Smooth muscle cell (in vitro differentiated cells): Measurements from ENCODE around the gene CRLF2. TPM values are rescaled to one million over a fixed set of nuclear protein-coding genes. Genes with fewer than 3 reads are reported as not detected.
"Not testable (repeated sequence)": the region's sequence is repeated elsewhere in the genome, so short reads cannot be mapped to it uniquely, and the experiment has no call there.

Experiments used
- DNase-seq: peaks from one replicate; lab custom pipeline; 2025; ENCODE audit not compliant: unreplicated experiment; lab: John Stamatoyannopoulos, UW
- H2AFZ ChIP-seq: fragments of 200-600 bp; sonication (generic); 2 replicates; pipeline ENCODE4 v1.6.0; 2016; ENCODE audit warnings: antibody characterized with exemption, low read depth, mild to moderate bottlenecking
- H3F3A ChIP-seq: fragments of 200-600 bp; sonication (generic); 2 replicates; pipeline ENCODE4 v1.6.0; 2017; ENCODE audit warnings: antibody characterized with exemption, low read depth
- H3K27ac ChIP-seq: fragments of 200-600 bp; sonication (generic); 2 replicates; pipeline ENCODE4 v1.5.1; 2016; ENCODE audit warnings: low read depth, mild to moderate bottlenecking
- H3K27me3 ChIP-seq: fragments of 200-600 bp; sonication (generic); 2 replicates; pipeline ENCODE4 v1.6.1; 2016; ENCODE audit warnings: low read depth, mild to moderate bottlenecking
- H3K36me3 ChIP-seq: fragments of 200-600 bp; sonication (generic); 2 replicates; pipeline ENCODE4 v1.5.1; 2016; ENCODE audit warnings: low read depth
- H3K4me1 ChIP-seq: fragments of 200-600 bp; sonication (generic); 2 replicates; pipeline ENCODE4 v1.5.1; 2016; ENCODE audit warnings: low read depth
- H3K4me2 ChIP-seq: fragments of 200-600 bp; sonication (generic); 2 replicates; pipeline ENCODE4 v1.6.0; 2016; ENCODE audit warnings: mild to moderate bottlenecking
- H3K4me3 ChIP-seq: fragments of 200-600 bp; sonication (generic); 2 replicates; pipeline ENCODE4 v1.5.1; 2016; ENCODE audit warnings: mild to moderate bottlenecking
- H3K79me2 ChIP-seq: fragments of 200-600 bp; sonication (generic); 2 replicates; pipeline ENCODE4 v1.6.0; 2016; ENCODE audit warnings: low read depth, mild to moderate bottlenecking
- H3K9ac ChIP-seq: fragments of 200-600 bp; sonication (generic); 2 replicates; pipeline ENCODE4 v1.6.0; 2016; ENCODE audit warnings: low read depth
- H3K9me3 ChIP-seq: fragments of 200-600 bp; sonication (generic); replicated peaks from 2 replicates; pipeline ENCODE4 v1.5.1; 2016; ENCODE audit warnings: low read depth
- H4K20me1 ChIP-seq: fragments of 200-600 bp; sonication (generic); 2 replicates; pipeline ENCODE4 v1.6.0; 2016; ENCODE audit warnings: low read depth
- WGBS: methylation state at CpG from one replicate; pipeline ENCODE4 v1.1.7; 2016; ENCODE audit warnings: low lambda C conversion rate; 5-methylcytosine and 5-hydroxymethylcytosine counted together
- polyA plus RNA-seq: library from polyadenylated mRNA; unstranded; fragments of >200 nt; fragmentation: Nextera tagmentation; extraction: Ambion mirVana; gene quantifications from 2 replicates; pipeline ENCODE4 v1.2.1, GENCODE V29; 2016
- total RNA-seq: library from RNA; depleted of rRNA; stranded (reverse); fragments of >200 nt; gene quantifications from 2 replicates; pipeline ENCODE4 v1.2.3, GENCODE V29; 2014
- TF ChIP-seq, protein P1 (sequence below): fragments of 200-600 bp; sonication (generic); IDR thresholded peaks from 2 replicates; pipeline ENCODE4 v1.5.1; 2017; ENCODE audit warnings: borderline replicate concordance, mild to moderate bottlenecking, antibody characterized with exemption; ENCODE audit not compliant: insufficient read depth, poor library complexity, severe bottlenecking

CRLF2 gene
- total and polyA plus RNA-seq, 2 experiments from 2014 or later: not detected

DNA sequence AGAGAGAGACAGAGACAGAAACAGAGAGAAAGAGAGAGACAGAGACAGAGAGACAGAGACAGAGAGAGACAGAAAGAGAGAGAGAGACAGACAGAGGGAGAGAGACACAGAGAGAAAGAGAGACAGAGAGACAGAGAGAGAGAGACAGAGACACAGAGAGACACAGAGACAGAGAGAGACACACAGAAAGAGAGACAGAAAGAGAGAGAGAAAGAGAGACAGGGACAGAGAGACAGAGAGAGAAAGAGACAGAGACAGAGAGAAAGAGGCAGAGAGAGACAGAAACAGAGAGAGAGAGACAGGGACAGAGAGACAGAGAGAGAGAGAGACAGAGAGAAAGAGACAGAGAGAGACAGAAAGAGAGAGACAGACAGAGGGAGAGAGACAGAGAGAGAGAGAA is 52.9 kb downstream of the CRLF2 start:
- H3K27ac ChIP-seq: no peak overlapping the region
- H3K9me3 ChIP-seq: no peaks in the 10 kb centered on the region
- no peak overlapping the region for H3K9ac ChIP-seq
- no peaks in the 10 kb centered on the region for H3K4me1 ChIP-seq
- H3K27me3 ChIP-seq: no peaks in the 10 kb centered on the region
- H2AFZ ChIP-seq: no peak overlapping the region
- no peaks in the 10 kb centered on the region for H4K20me1 ChIP-seq
- no peak overlapping the region for H3K4me3 ChIP-seq
- H3K4me2 ChIP-seq: no peak overlapping the region
- H3K79me2 ChIP-seq: no peaks in the 10 kb centered on the region
- H3K36me3 ChIP-seq: no peaks in the 10 kb centered on the region
- TF ChIP-seq, protein P1, sequence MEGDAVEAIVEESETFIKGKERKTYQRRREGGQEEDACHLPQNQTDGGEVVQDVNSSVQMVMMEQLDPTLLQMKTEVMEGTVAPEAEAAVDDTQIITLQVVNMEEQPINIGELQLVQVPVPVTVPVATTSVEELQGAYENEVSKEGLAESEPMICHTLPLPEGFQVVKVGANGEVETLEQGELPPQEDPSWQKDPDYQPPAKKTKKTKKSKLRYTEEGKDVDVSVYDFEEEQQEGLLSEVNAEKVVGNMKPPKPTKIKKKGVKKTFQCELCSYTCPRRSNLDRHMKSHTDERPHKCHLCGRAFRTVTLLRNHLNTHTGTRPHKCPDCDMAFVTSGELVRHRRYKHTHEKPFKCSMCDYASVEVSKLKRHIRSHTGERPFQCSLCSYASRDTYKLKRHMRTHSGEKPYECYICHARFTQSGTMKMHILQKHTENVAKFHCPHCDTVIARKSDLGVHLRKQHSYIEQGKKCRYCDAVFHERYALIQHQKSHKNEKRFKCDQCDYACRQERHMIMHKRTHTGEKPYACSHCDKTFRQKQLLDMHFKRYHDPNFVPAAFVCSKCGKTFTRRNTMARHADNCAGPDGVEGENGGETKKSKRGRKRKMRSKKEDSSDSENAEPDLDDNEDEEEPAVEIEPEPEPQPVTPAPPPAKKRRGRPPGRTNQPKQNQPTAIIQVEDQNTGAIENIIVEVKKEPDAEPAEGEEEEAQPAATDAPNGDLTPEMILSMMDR: no peak
- DNase-seq: no peak
- no peaks in the 10 kb centered on the region for H3F3A ChIP-seq

DNA sequence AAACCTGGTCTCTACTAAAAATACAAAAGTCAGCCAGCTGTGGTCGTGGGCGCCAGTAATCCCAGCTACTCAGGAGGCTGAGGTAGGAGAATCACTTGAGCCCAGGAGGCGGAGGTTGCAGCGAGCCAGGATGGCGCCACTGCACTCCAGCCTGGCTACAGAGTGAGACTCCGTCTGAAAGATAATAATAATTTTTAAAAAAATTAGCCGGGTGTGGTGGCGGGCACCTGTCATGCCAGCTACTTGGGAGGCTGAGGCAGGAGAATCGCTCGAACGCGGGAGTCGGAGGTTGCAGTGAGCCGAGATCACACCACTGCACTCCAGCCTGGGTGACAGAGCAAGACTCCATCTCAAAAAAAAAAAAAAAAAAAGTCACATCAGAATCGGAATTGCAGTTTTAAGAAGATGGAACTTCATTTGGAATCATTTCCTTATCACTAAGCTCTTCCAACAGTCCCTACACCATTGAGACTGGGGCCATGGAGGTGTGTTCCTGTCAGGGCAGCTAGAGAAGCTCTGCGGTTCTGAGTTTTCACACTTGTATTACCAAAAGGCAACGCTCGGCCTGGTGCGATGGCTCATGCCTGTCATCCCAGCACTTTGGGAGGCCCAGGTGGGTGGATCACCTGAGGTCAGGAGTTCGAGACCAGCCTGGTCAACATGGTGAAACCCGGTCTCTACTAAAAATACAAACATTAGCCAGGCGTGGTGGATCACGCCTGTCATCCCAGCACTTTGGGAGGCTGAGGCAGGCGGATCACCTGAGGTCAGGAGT is 55.6 kb downstream of the CRLF2 start:
- DNase-seq, H3F3A ChIP-seq, H3K9ac ChIP-seq, H4K20me1 ChIP-seq, H3K9me3 ChIP-seq, H3K27me3 ChIP-seq, H3K4me3 ChIP-seq, H3K79me2 ChIP-seq, H3K4me1 ChIP-seq, H2AFZ ChIP-seq, H3K27ac ChIP-seq, H3K36me3 ChIP-seq, H3K4me2 ChIP-seq: not testable (repeated sequence)
- 77% methylated on average over 24 of the region's 24 CpGs for WGBS

DNA sequence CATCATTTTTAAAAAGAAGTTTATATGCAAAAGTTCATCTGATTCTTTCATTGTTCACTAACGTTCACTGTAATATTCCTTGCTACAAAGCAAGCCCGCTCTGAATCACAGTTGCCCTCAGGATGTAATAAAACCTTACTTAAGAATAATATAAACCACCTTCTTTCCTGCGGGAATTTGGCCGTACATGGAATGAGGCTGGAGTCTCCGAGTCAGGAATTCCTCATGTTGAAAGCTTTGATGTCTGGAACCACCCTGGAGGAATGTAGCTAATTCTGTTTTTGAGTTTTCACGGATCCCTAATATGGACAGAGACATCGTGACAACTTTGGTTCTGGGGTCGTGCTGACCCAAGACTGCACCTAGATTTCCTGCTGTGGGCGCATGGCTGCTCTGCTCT is 58.5 kb downstream of the CRLF2 start:
- Histone ChIP-seq H3K79me2 (no peaks in the 10 kb centered on the region), H3K4me3 (no peak overlapping the region), H3K4me2 (no peak overlapping the region), H3F3A (no peaks in the 10 kb centered on the region), H3K36me3 (no peaks in the 10 kb centered on the region), H3K27me3 (peaks cover 5% of the 10 kb centered on the region), H2AFZ (no peak overlapping the region), H3K27ac (no peak overlapping the region), H3K4me1 (no peaks in the 10 kb centered on the region), H3K9ac (no peak overlapping the region), H4K20me1 (no peaks in the 10 kb centered on the region), H3K9me3 (no peaks in the 10 kb centered on the region)
- WGBS: 25% methylated on average over 8 of the region's 9 CpGs
- DNase-seq: no peak
- TF ChIP-seq, protein P1: no peak

DNA sequence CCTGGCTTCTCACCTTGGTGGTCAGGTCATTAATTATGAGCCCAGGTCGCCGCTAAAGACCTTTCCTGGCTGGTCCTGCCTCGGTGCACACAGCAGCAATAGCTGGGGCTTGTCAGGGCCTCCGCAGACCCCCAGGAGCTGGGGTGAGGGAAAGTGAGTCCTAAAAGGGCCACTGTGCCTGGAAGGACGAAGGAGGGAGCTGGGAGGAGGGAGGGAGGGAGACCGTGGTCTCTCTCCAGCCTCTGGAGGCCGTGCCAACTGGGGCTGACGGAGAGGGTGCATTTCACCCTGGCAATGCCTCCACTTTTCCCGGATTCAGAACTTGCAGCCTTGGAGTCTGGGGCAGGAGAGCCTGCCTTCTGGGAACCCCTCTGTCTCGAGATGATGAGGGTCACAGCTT is 60.4 kb downstream of the CRLF2 start:
- Histone ChIP-seq H3K4me3 (no peak overlapping the region), H3K27me3 (peaks cover 5% of the 10 kb centered on the region), H4K20me1 (no peaks in the 10 kb centered on the region), H3K4me2 (no peak overlapping the region), H3K36me3 (no peaks in the 10 kb centered on the region), H3K4me1 (no peaks in the 10 kb centered on the region), H3K79me2 (no peaks in the 10 kb centered on the region), H2AFZ (no peak overlapping the region), H3K27ac (no peak overlapping the region), H3K9ac (no peak overlapping the region), H3F3A (no peaks in the 10 kb centered on the region), H3K9me3 (no peaks in the 10 kb centered on the region)
- WGBS: 64% methylated on average over 10 of the region's 10 CpGs
- TF ChIP-seq, protein P1: no peak
- no peak for DNase-seq
